H9 (cell line): ENCODE results near the gene PRRC1. TPM values are rescaled to one million over a fixed set of nuclear protein-coding genes. Genes with fewer than 3 reads are reported as not detected.

ENCODE experiments used
- DNase-seq: peaks from one replicate; pipeline ENCODE4 v3.0.0-alpha.2; 2017
- H2AFZ ChIP-seq: one replicate; pipeline ENCODE4 v1.6.1; 2013; ENCODE audit warnings: mild to moderate bottlenecking, low read length, control low read depth, moderate library complexity
- H2AK5ac ChIP-seq: 2 replicates; pipeline ENCODE4 v1.6.1; 2013; ENCODE audit warnings: low read length, control low read depth, mixed read lengths; ENCODE audit not compliant: insufficient read length
- H2BK120ac ChIP-seq: one replicate; pipeline ENCODE4 v1.6.1; 2013; ENCODE audit warnings: low read depth, mild to moderate bottlenecking, low read length, control low read depth, inconsistent platforms; ENCODE audit not compliant: poor library complexity, severe bottlenecking
- H2BK12ac ChIP-seq: 2 replicates; pipeline ENCODE4 v1.6.1; 2013; ENCODE audit warnings: low read length, control low read depth, mixed read lengths, low read depth; ENCODE audit not compliant: insufficient read length
- H2BK15ac ChIP-seq: 2 replicates; pipeline ENCODE4 v1.6.1; 2013; ENCODE audit warnings: low read depth, low read length, control low read depth
- H2BK20ac ChIP-seq: one replicate; pipeline ENCODE4 v1.6.1; 2013; ENCODE audit warnings: low read depth, mild to moderate bottlenecking, low read length, control low read depth, inconsistent platforms; ENCODE audit not compliant: poor library complexity, severe bottlenecking
- H2BK5ac ChIP-seq: 2 replicates; pipeline ENCODE4 v1.6.1; 2013; ENCODE audit warnings: low read length, control low read depth, mixed read lengths; ENCODE audit not compliant: insufficient read length
- H3K14ac ChIP-seq: 2 replicates; pipeline ENCODE4 v1.6.1; 2013; ENCODE audit warnings: low read length, control low read depth; ENCODE audit not compliant: insufficient read depth
- H3K18ac ChIP-seq: 2 replicates; pipeline ENCODE4 v1.6.1; 2013; ENCODE audit warnings: low read depth, mild to moderate bottlenecking, mixed read lengths, low read length, control low read depth; ENCODE audit not compliant: insufficient read length
- H3K23ac ChIP-seq: 2 replicates; pipeline ENCODE4 v1.6.1; 2013; ENCODE audit warnings: low read length, control low read depth, mixed read lengths, low read depth; ENCODE audit not compliant: insufficient read length
- H3K23me2 ChIP-seq: 2 replicates; pipeline ENCODE4 v1.6.1; 2013; ENCODE audit warnings: low read depth, mild to moderate bottlenecking, mixed read lengths, low read length, control low read depth; ENCODE audit not compliant: insufficient read length, poor library complexity, severe bottlenecking
- H3K27ac ChIP-seq: 2 replicates; pipeline ENCODE4 v1.5.1; 2013; ENCODE audit warnings: low read length, control low read depth, mixed read lengths, low read depth; ENCODE audit not compliant: insufficient read length
- H3K27me3 ChIP-seq: 2 replicates; pipeline ENCODE4 v1.6.1; 2013; ENCODE audit warnings: low read length, control low read depth, inconsistent platforms; ENCODE audit not compliant: insufficient read depth
- H3K4ac ChIP-seq: 2 replicates; pipeline ENCODE4 v1.6.1; 2013; ENCODE audit warnings: low read depth, mild to moderate bottlenecking, control low read depth, inconsistent platforms, low read length, moderate library complexity
- H3K4me1 ChIP-seq: 2 replicates; pipeline ENCODE4 v1.6.1; 2013; ENCODE audit warnings: low read length, control low read depth, inconsistent platforms; ENCODE audit not compliant: insufficient read depth
- H3K4me2 ChIP-seq: 2 replicates; pipeline ENCODE4 v1.6.1; 2013; ENCODE audit warnings: low read length, control low read depth, mixed read lengths; ENCODE audit not compliant: insufficient read length, insufficient read depth
- H3K56ac ChIP-seq: 2 replicates; pipeline ENCODE4 v1.6.1; 2013; ENCODE audit warnings: low read depth, mild to moderate bottlenecking, mixed read lengths, low read length, control low read depth; ENCODE audit not compliant: insufficient read length
- H3K79me1 ChIP-seq: 2 replicates; pipeline ENCODE4 v1.6.1; 2013; ENCODE audit warnings: low read depth, mild to moderate bottlenecking, moderate library complexity, low read length, control low read depth, inconsistent platforms; ENCODE audit not compliant: insufficient read depth, poor library complexity, severe bottlenecking
- H3K79me2 ChIP-seq: 2 replicates; pipeline ENCODE4 v1.6.1; 2013; ENCODE audit warnings: low read length, control low read depth, inconsistent platforms; ENCODE audit not compliant: insufficient read depth
- H3K9ac ChIP-seq: 2 replicates; pipeline ENCODE4 v1.6.1; 2013; ENCODE audit warnings: low read length, control low read depth, mixed read lengths; ENCODE audit not compliant: insufficient read length; ENCODE audit errors: extremely low read depth
- H3K9me3 ChIP-seq: one replicate; pipeline ENCODE4 v1.6.1; 2013; ENCODE audit warnings: low read depth, low read length, inconsistent platforms; ENCODE audit not compliant: control insufficient read depth
- H3T11ph ChIP-seq: one replicate; pipeline ENCODE4 v1.6.1; 2013; ENCODE audit warnings: mild to moderate bottlenecking, low read length, control low read depth, inconsistent platforms
- H4K20me1 ChIP-seq: one replicate; pipeline ENCODE4 v1.6.1; 2013; ENCODE audit not compliant: control insufficient read depth, insufficient read length, insufficient read depth
- H4K5ac ChIP-seq: 2 replicates; pipeline ENCODE4 v1.6.1; 2013; ENCODE audit warnings: low read depth, mild to moderate bottlenecking, mixed read lengths, low read length, control low read depth; ENCODE audit not compliant: insufficient read length
- H4K8ac ChIP-seq: replicated peaks from 2 replicates; pipeline ENCODE4 v1.6.1; 2013; ENCODE audit warnings: low read length, control low read depth, mixed read lengths, low read depth; ENCODE audit not compliant: insufficient read length
- H4K91ac ChIP-seq: 2 replicates; pipeline ENCODE4 v1.6.1; 2013; ENCODE audit warnings: low read depth, mild to moderate bottlenecking, moderate library complexity, mixed read lengths, low read length, control low read depth; ENCODE audit not compliant: insufficient read length
- H3K27ac Mint-ChIP-seq, 3 experiments: 2 replicates in 2 of 3; 3 replicates in 1 of 3; pipeline ENCODE4 v1.8.0; 2020 to 2021; ENCODE audit warnings: mixed read lengths in 3 of 3, mild to moderate bottlenecking in 1 of 3, moderate library complexity in 1 of 3
- H3K27me3 Mint-ChIP-seq: 2 replicates; pipeline ENCODE4 v1.8.0; 2021; ENCODE audit warnings: low read depth, mild to moderate bottlenecking, moderate library complexity, mixed read lengths
- H3K36me3 Mint-ChIP-seq, 3 experiments: 2 replicates in 2 of 3; 3 replicates in 1 of 3; pipeline ENCODE4 v1.8.0; 2020 to 2021; ENCODE audit warnings: low read depth in 3 of 3, mixed read lengths in 3 of 3; ENCODE audit not compliant: insufficient read depth in 1 of 3
- H3K4me1 Mint-ChIP-seq, 2 experiments: 2 replicates each; pipeline ENCODE4 v1.8.0; 2020; ENCODE audit warnings: mixed read lengths in 2 of 2
- H3K4me3 Mint-ChIP-seq, 2 experiments: 2 replicates in 1 of 2; 3 replicates in 1 of 2; pipeline ENCODE4 v1.8.0; 2020 to 2021; ENCODE audit warnings: mild to moderate bottlenecking in 2 of 2, mixed read lengths in 2 of 2, moderate library complexity in 1 of 2
- H3K9me3 Mint-ChIP-seq, 2 experiments: 2 replicates in 1 of 2; 3 replicates in 1 of 2; pipeline ENCODE4 v1.8.0; 2020; ENCODE audit warnings: mild to moderate bottlenecking in 2 of 2, mixed read lengths in 2 of 2, moderate library complexity in 1 of 2
- CTCF ChIP-seq: fragments of 200-600 bp; sonication (generic); conservative IDR thresholded peaks from 3 replicates; pipeline ENCODE4 v1.8.0; 2021; ENCODE audit warnings: antibody characterized with exemption, mild to moderate bottlenecking
- total RNA-seq: library from RNA; stranded (reverse); gene quantifications from 2 replicates; pipeline ENCODE4 v1.2.1, GENCODE V29; 2021

PRRC1 gene
- total RNA-seq, 1 experiment from 2014 or later, result 70.7 TPM

GRCh38 chr5:127586811-127587210 lies 69.4 kb downstream of the PRRC1 start:
- Histone ChIP-seq H2BK5ac (no peak overlapping the region), H2BK15ac (no peak overlapping the region), H4K20me1 (no peaks in the 10 kb centered on the region), H3T11ph (no peak overlapping the region), H3K4ac (no peak overlapping the region), H4K5ac (no peak overlapping the region), H2BK120ac (no peak overlapping the region), H3K27me3 (no peaks in the 10 kb centered on the region), H3K27ac (no peak overlapping the region), H3K79me1 (no peaks in the 10 kb centered on the region), H2BK12ac (no peak overlapping the region), H3K79me2 (no peaks in the 10 kb centered on the region), H3K23ac (no peak overlapping the region), H2AK5ac (no peak overlapping the region), H3K14ac (no peak overlapping the region), H3K4me2 (no peak overlapping the region), H2BK20ac (no peak overlapping the region), H3K4me1 (peaks cover 5% of the 10 kb centered on the region; the same call in 1 of the 2 replicates), H4K8ac (no peak overlapping the region), H3K18ac (no peak overlapping the region), H2AFZ (no peak overlapping the region), H3K56ac (no peak overlapping the region), H3K9ac (no peak overlapping the region), H3K9me3 (no peaks in the 10 kb centered on the region), H4K91ac (no peak overlapping the region), H3K23me2 (no peaks in the 10 kb centered on the region)
- no peak for DNase-seq
- Mint-ChIP-seq H3K4me1 (peaks cover 31% of the 10 kb centered on the region in 2 experiments), H3K27me3 (no peaks in the 10 kb centered on the region), H3K27ac (no peak overlapping the region), H3K36me3 (no peaks in the 10 kb centered on the region), H3K9me3 (no peaks in the 10 kb centered on the region), H3K4me3 (no peak overlapping the region)
- TF ChIP-seq CTCF, result no peak
